Measurements from ENCODE around the gene MARCHF3. TPM values are rescaled to one million over a fixed set of nuclear protein-coding genes. Genes with fewer than 3 reads are reported as not detected.
"Not testable (repeated sequence)": the region's sequence is repeated elsewhere in the genome, so short reads cannot be mapped to it uniquely, and the experiment has no call there.

Gene MARCHF3
- total RNA-seq, 1 experiment from 2014 or later = 15.9 TPM

- DNase-seq = no peak
- H3K27me3 ChIP-seq (ENCODE audit: control insufficient read depth, insufficient read depth, low read length) = no peaks in the 10 kb centered on the region
- no peak overlapping the region for H3K4me3 ChIP-seq (ENCODE audit: insufficient read depth, low read depth, low read length)
- no peaks in the 10 kb centered on the region for H3K36me3 ChIP-seq (replicated peaks; ENCODE audit: control insufficient read depth, insufficient read depth, low read length)
These were observed 82.4 kb downstream of the MARCHF3 start for GRCh38 chr5:126948011-126948355.

- no peak for DNase-seq
- no peaks in the 10 kb centered on the region for H3K27me3 ChIP-seq (ENCODE audit: control insufficient read depth, insufficient read depth, low read length)
- no peaks in the 10 kb centered on the region for H3K36me3 ChIP-seq (replicated peaks; ENCODE audit: control insufficient read depth, insufficient read depth, low read length)
- H3K4me3 ChIP-seq (ENCODE audit: insufficient read depth, low read depth, low read length) = no peak overlapping the region
These were observed 83.0 kb downstream of the MARCHF3 start for GRCh38 chr5:126947146-126948010.

- not testable (repeated sequence) for H3K36me3 ChIP-seq (replicated peaks; ENCODE audit: control insufficient read depth, insufficient read depth, low read length); H3K4me3 ChIP-seq (ENCODE audit: insufficient read depth, low read depth, low read length); H3K27me3 ChIP-seq (ENCODE audit: control insufficient read depth, insufficient read depth, low read length); DNase-seq
These were observed 87.5 kb downstream of the MARCHF3 start for GRCh38 chr5:126942908-126943307.

- no peak overlapping the region for H3K4me3 ChIP-seq (ENCODE audit: insufficient read depth, low read depth, low read length)
- no peaks in the 10 kb centered on the region for H3K27me3 ChIP-seq (ENCODE audit: control insufficient read depth, insufficient read depth, low read length)
- no peaks in the 10 kb centered on the region for H3K36me3 ChIP-seq (replicated peaks; ENCODE audit: control insufficient read depth, insufficient read depth, low read length)
- no peak for DNase-seq
These were observed 89.0 kb downstream of the MARCHF3 start for GRCh38 chr5:126941403-126941802.

GRCh38 chr5:126939887-126940286 is 90.5 kb downstream of the MARCHF3 start:
- no peak for DNase-seq
- Histone ChIP-seq H3K27me3 (ENCODE audit: control insufficient read depth, insufficient read depth, low read length) (no peaks in the 10 kb centered on the region), H3K4me3 (ENCODE audit: insufficient read depth, low read depth, low read length) (no peak overlapping the region), H3K36me3 (replicated peaks; ENCODE audit: control insufficient read depth, insufficient read depth, low read length) (no peaks in the 10 kb centered on the region)

- Histone ChIP-seq H3K36me3 (replicated peaks; ENCODE audit: control insufficient read depth, insufficient read depth, low read length) (no peaks in the 10 kb centered on the region), H3K27me3 (ENCODE audit: control insufficient read depth, insufficient read depth, low read length) (no peaks in the 10 kb centered on the region), H3K4me3 (ENCODE audit: insufficient read depth, low read depth, low read length) (no peak overlapping the region)
- no peak for DNase-seq
These were observed 91.9 kb downstream of the MARCHF3 start for GRCh38 chr5:126938466-126938865.

- Histone ChIP-seq H3K27me3 (ENCODE audit: control insufficient read depth, insufficient read depth, low read length) (no peaks in the 10 kb centered on the region), H3K4me3 (ENCODE audit: insufficient read depth, low read depth, low read length) (no peak overlapping the region), H3K36me3 (replicated peaks; ENCODE audit: control insufficient read depth, insufficient read depth, low read length) (no peaks in the 10 kb centered on the region)
- no peak for DNase-seq
These were observed 92.6 kb downstream of the MARCHF3 start for GRCh38 chr5:126937771-126938170.

- DNase-seq = no peak
- no peaks in the 10 kb centered on the region for H3K27me3 ChIP-seq (ENCODE audit: control insufficient read depth, insufficient read depth, low read length)
- H3K36me3 ChIP-seq (replicated peaks; ENCODE audit: control insufficient read depth, insufficient read depth, low read length) = no peaks in the 10 kb centered on the region
- H3K4me3 ChIP-seq (ENCODE audit: insufficient read depth, low read depth, low read length) = no peak overlapping the region
These were observed 93.5 kb downstream of the MARCHF3 start for GRCh38 chr5:126936775-126937418.

- Histone ChIP-seq H3K4me3 (ENCODE audit: insufficient read depth, low read depth, low read length) (no peak overlapping the region), H3K27me3 (ENCODE audit: control insufficient read depth, insufficient read depth, low read length) (no peaks in the 10 kb centered on the region), H3K36me3 (replicated peaks; ENCODE audit: control insufficient read depth, insufficient read depth, low read length) (no peaks in the 10 kb centered on the region)
- no peak for DNase-seq
These were observed 98.2 kb downstream of the MARCHF3 start for GRCh38 chr5:126931963-126932660.

GRCh38 chr5:126928041-126928440 is 102.3 kb downstream of the MARCHF3 start:
- H3K4me3 ChIP-seq (ENCODE audit: insufficient read depth, low read depth, low read length) = no peak overlapping the region
- H3K27me3 ChIP-seq (ENCODE audit: control insufficient read depth, insufficient read depth, low read length) = no peaks in the 10 kb centered on the region
- no peak for DNase-seq
- no peaks in the 10 kb centered on the region for H3K36me3 ChIP-seq (replicated peaks; ENCODE audit: control insufficient read depth, insufficient read depth, low read length)

GRCh38 chr5:126927429-126927828 is 102.9 kb downstream of the MARCHF3 start:
- Histone ChIP-seq H3K4me3 (ENCODE audit: insufficient read depth, low read depth, low read length) (no peak overlapping the region), H3K36me3 (replicated peaks; ENCODE audit: control insufficient read depth, insufficient read depth, low read length) (no peaks in the 10 kb centered on the region)

GRCh38 chr5:126926187-126926586 is 104.2 kb downstream of the MARCHF3 start:
- no peak overlapping the region for H3K4me3 ChIP-seq (ENCODE audit: insufficient read depth, low read depth, low read length)
- no peak for DNase-seq
- H3K27me3 ChIP-seq (ENCODE audit: control insufficient read depth, insufficient read depth, low read length) = no peaks in the 10 kb centered on the region
- no peaks in the 10 kb centered on the region for H3K36me3 ChIP-seq (replicated peaks; ENCODE audit: control insufficient read depth, insufficient read depth, low read length)

More at GRCh38 chr5:126927429-126927828, 102.9 kb downstream of the MARCHF3 start:
- DNase-seq = no peak
- no peaks in the 10 kb centered on the region for H3K27me3 ChIP-seq (ENCODE audit: control insufficient read depth, insufficient read depth, low read length)

GRCh38 chr5:126925482-126925881 is 104.9 kb downstream of the MARCHF3 start:
- no peaks in the 10 kb centered on the region for H3K27me3 ChIP-seq (ENCODE audit: control insufficient read depth, insufficient read depth, low read length)
- no peak overlapping the region for H3K4me3 ChIP-seq (ENCODE audit: insufficient read depth, low read depth, low read length)
- DNase-seq = no peak
- no peaks in the 10 kb centered on the region for H3K36me3 ChIP-seq (replicated peaks; ENCODE audit: control insufficient read depth, insufficient read depth, low read length)

GRCh38 chr5:126924331-126925033 is 105.9 kb downstream of the MARCHF3 start:
- no peaks in the 10 kb centered on the region for H3K36me3 ChIP-seq (replicated peaks; ENCODE audit: control insufficient read depth, insufficient read depth, low read length)
- H3K4me3 ChIP-seq (ENCODE audit: insufficient read depth, low read depth, low read length) = no peak overlapping the region
- no peak for DNase-seq
- no peaks in the 10 kb centered on the region for H3K27me3 ChIP-seq (ENCODE audit: control insufficient read depth, insufficient read depth, low read length)
